GM13977 (cell line): Measurements from ENCODE around the gene PRKCE.

Experiments used
- DNase-seq: peaks from one replicate; pipeline ENCODE4 v3.0.0; 2012; ENCODE audit warnings: low spot score
- CTCF ChIP-seq: IDR thresholded peaks from 2 replicates; pipeline ENCODE4 v1.5.1; 2012; ENCODE audit warnings: mild to moderate bottlenecking, control low read depth; ENCODE audit not compliant: insufficient read depth; ENCODE audit errors: extremely low read depth, missing control alignments
- in situ Hi-C: fragments of 300-500 bp; cut with MboI; formaldehyde crosslinking; loops from one replicate; pipeline ENCODE4 v1.12.0; 2022; ENCODE audit warnings: low sequenced_read_pairs, low pct_unique_long_range_greater_than_20kb, mixed read lengths, inconsistent platforms; ENCODE audit not compliant: unreplicated experiment

The PRKCE gene

GRCh38 chr2:46157966-46158310 is 506.5 kb downstream of the PRKCE start:
- no peak for DNase-seq
- no peak for TF ChIP-seq CTCF
- in situ Hi-C loops = no loop called here

- DNase-seq = no peak
- in situ Hi-C loops = no loop called here
- TF ChIP-seq CTCF = no peak
Measured at GRCh38 chr2:46158661-46159060, 507.2 kb downstream of the PRKCE start.

- in situ Hi-C loops = no loop called here
- no peak for DNase-seq
- TF ChIP-seq CTCF = no peak
Measured at GRCh38 chr2:46160326-46160725, 508.9 kb downstream of the PRKCE start.

GRCh38 chr2:46161315-46161714 is 509.8 kb downstream of the PRKCE start:
- DNase-seq = no peak
- in situ Hi-C loops = no loop called here
- TF ChIP-seq CTCF = no peak

GRCh38 chr2:46161911-46162310 is 510.4 kb downstream of the PRKCE start:
- in situ Hi-C loops = no loop called here
- no peak for DNase-seq
- TF ChIP-seq CTCF = no peak

- no peak for DNase-seq
- in situ Hi-C loops = no loop called here
- no peak for TF ChIP-seq CTCF
Measured at GRCh38 chr2:46162329-46163097, 511.0 kb downstream of the PRKCE start.

GRCh38 chr2:46163098-46163430 is 511.6 kb downstream of the PRKCE start:
- in situ Hi-C loops = no loop called here
- no peak for DNase-seq
- TF ChIP-seq CTCF = no peak
